CD14-positive monocyte (primary cell): ENCODE data around the gene TPM1. TPM values are rescaled to one million over a fixed set of nuclear protein-coding genes. Genes with fewer than 3 reads are reported as not detected.

Source experiments
- DNase-seq, 3 donors: peaks; one replicate each; pipeline ENCODE4 v3.0.0-alpha.2; 2011 to 2022
- H2AFZ ChIP-seq: 2 replicates; pipeline ENCODE4 v1.6.0; 2012; ENCODE audit warnings: mild to moderate bottlenecking, low read depth, low read length, inconsistent platforms; ENCODE audit not compliant: insufficient read depth, poor library complexity, severe bottlenecking
- H3K27ac ChIP-seq, 2 donors: 1 replicate in 1 of 2; 2 replicates in 1 of 2; pipeline ENCODE4 v1.5.1; 2012 to 2013; ENCODE audit warnings: low read length in 2 of 2, control low read depth in 1 of 2, inconsistent platforms in 1 of 2, low read depth in 1 of 2, mild to moderate bottlenecking in 1 of 2
- H3K27me3 ChIP-seq, 2 donors: one replicate each; pipeline versions ENCODE4 v1.6.0 to v1.6.1; 2011 to 2013; ENCODE audit warnings: low read length in 2 of 2; ENCODE audit not compliant: control insufficient read depth in 2 of 2, insufficient read depth in 2 of 2
- H3K36me3 ChIP-seq, 2 donors: replicated peaks in 1 of 2; 1 replicate in 1 of 2; 2 replicates in 1 of 2; pipeline versions ENCODE4 v1.5.1 to v1.6.1; 2012 to 2013; ENCODE audit warnings: low read length in 2 of 2, control low read depth in 1 of 2, inconsistent platforms in 1 of 2, mild to moderate bottlenecking in 1 of 2; ENCODE audit not compliant: insufficient read depth in 2 of 2, control insufficient read depth in 1 of 2
- H3K4me1 ChIP-seq, 2 donors: 1 replicate in 1 of 2; 2 replicates in 1 of 2; pipeline versions ENCODE4 v1.5.1 to v1.6.1; 2012 to 2013; ENCODE audit warnings: low read length in 2 of 2, control low read depth in 1 of 2, inconsistent platforms in 1 of 2, mild to moderate bottlenecking in 1 of 2, moderate library complexity in 1 of 2; ENCODE audit not compliant: insufficient read depth in 2 of 2, control insufficient read depth in 1 of 2
- H3K4me2 ChIP-seq: replicated peaks from 2 replicates; pipeline ENCODE3; 2012; ENCODE audit warnings: low read length, moderate library complexity, mild to moderate bottlenecking; ENCODE audit not compliant: poor library complexity, severe bottlenecking; ENCODE audit errors: extremely low read depth
- H3K4me3 ChIP-seq, 3 experiments: fragments of 200-600 bp in 1 of 3; sonication (generic) in 1 of 3; replicated peaks in 1 of 3; 1 replicate in 2 of 3; 2 replicates in 1 of 3; pipeline ENCODE4 v1.5.1; 2011 to 2013; ENCODE audit warnings: low read length in 3 of 3, mild to moderate bottlenecking in 3 of 3, control low read depth in 2 of 3, low read depth in 2 of 3, inconsistent platforms in 1 of 3, moderate library complexity in 1 of 3
- H3K79me2 ChIP-seq: 2 replicates; pipeline ENCODE4 v1.6.0; 2012; ENCODE audit warnings: mild to moderate bottlenecking, control low read depth, inconsistent platforms, low read length, moderate library complexity; ENCODE audit not compliant: insufficient read depth
- H3K9ac ChIP-seq: 2 replicates; pipeline ENCODE4 v1.6.0; 2017; ENCODE audit warnings: low read length, mild to moderate bottlenecking; ENCODE audit not compliant: insufficient read depth, poor library complexity, severe bottlenecking
- H3K9me3 ChIP-seq, 2 donors: replicated peaks in 1 of 2; 1 replicate in 1 of 2; 2 replicates in 1 of 2; pipeline versions ENCODE4 v1.5.1 to v1.6.1; 2012 to 2013; ENCODE audit warnings: low read length in 2 of 2, control low read depth in 1 of 2; ENCODE audit not compliant: control insufficient read depth in 1 of 2, insufficient read depth in 1 of 2
- H4K20me1 ChIP-seq: 2 replicates; pipeline ENCODE4 v1.6.0; 2012; ENCODE audit warnings: mild to moderate bottlenecking, low read length, control low read depth, moderate library complexity; ENCODE audit not compliant: insufficient read depth
- H3K27ac Mint-ChIP-seq, 7 donors: one replicate each; pipeline ENCODE4 v1.8.0; 2020; ENCODE audit warnings: mild to moderate bottlenecking in 7 of 7, mixed read lengths in 7 of 7, moderate library complexity in 6 of 7, inconsistent platforms in 2 of 7
- H3K27me3 Mint-ChIP-seq, 3 donors: one replicate each; pipeline ENCODE4 v1.8.0; 2021 to 2022; ENCODE audit warnings: low read depth in 3 of 3, mild to moderate bottlenecking in 3 of 3, mixed read lengths in 3 of 3, moderate library complexity in 3 of 3, inconsistent platforms in 1 of 3
- H3K36me3 Mint-ChIP-seq, 2 donors: one replicate each; pipeline ENCODE4 v1.8.0; 2020; ENCODE audit warnings: mixed read lengths in 2 of 2, inconsistent platforms in 1 of 2, mild to moderate bottlenecking in 1 of 2
- H3K4me1 Mint-ChIP-seq: one replicate; pipeline ENCODE4 v1.8.0; 2020; ENCODE audit warnings: mild to moderate bottlenecking, mixed read lengths
- H3K4me3 Mint-ChIP-seq, 2 donors: one replicate each; pipeline ENCODE4 v1.8.0; 2020; ENCODE audit warnings: mild to moderate bottlenecking in 2 of 2, mixed read lengths in 2 of 2, moderate library complexity in 1 of 2
- H3K9me3 Mint-ChIP-seq, 7 donors: one replicate each; pipeline ENCODE4 v1.8.0; 2020 to 2022; ENCODE audit warnings: mixed read lengths in 7 of 7, mild to moderate bottlenecking in 6 of 7, moderate library complexity in 6 of 7, inconsistent platforms in 2 of 7
- CTCF ChIP-seq: fragments of 200-600 bp; IDR thresholded peaks from one replicate; pipeline ENCODE4 v1.8.0; 2022; ENCODE audit warnings: antibody characterized with exemption, mild to moderate bottlenecking
- whole genome bisulfite sequencing: methylation state at CpG from one replicate; pipeline ENCODE4 v1.1.5; 2013; ENCODE audit warnings: missing lambda C conversion rate; ENCODE audit not compliant: insufficient coverage; 5-methylcytosine and 5-hydroxymethylcytosine counted together
- intact Hi-C, 2 donors: fragments of 100-400 bp; cut with micrococcal nuclease; formaldehyde crosslinking; loops; one replicate each; pipeline versions ENCODE4 v1.15.0 to v1.15.1; 2023
- polyA plus RNA-seq, 3 donors: library from polyadenylated mRNA; depleted of rRNA in 1 of 3; unstranded in 2 of 3; stranded (reverse) in 1 of 3; fragments of 300-500 nt in 2 of 3; fragments of >200 nt in 1 of 3; fragmentation: Illumina TruSeq in 2 of 3; gene quantifications; 1 replicate in 2 of 3; 2 replicates in 1 of 3; pipeline ENCODE4 v1.2.3, GENCODE V29; 2012 to 2021

TPM1 gene
- polyA plus RNA-seq, 3 donors: 11.7 to 15.9 (median 11.9) TPM

GRCh38 chr15:63084806-63085205 lies 42.3 kb downstream of the TPM1 start:
- Mint-ChIP-seq H3K36me3 (no peaks in the 10 kb centered on the region), H3K27ac (no peak overlapping the region), H3K9me3 (peaks cover 0 to 2% (median 0%) of the 10 kb centered on the region in 7 donors), H3K4me3 (no peak overlapping the region), H3K27me3 (peaks cover 2 to 4% (median 4%) of the 10 kb centered on the region in 3 donors), H3K4me1 (no peaks in the 10 kb centered on the region)
- no peak overlapping the region for H2AFZ ChIP-seq
- intact Hi-C loops: no loop called here
- H3K4me3 ChIP-seq: no peak overlapping the region
- no peaks in the 10 kb centered on the region for H4K20me1 ChIP-seq
- no peaks in the 10 kb centered on the region for H3K9me3 ChIP-seq
- no CpG with 5 or more reads among the region's 1 CpG for WGBS
- no peaks in the 10 kb centered on the region for H3K79me2 ChIP-seq
- H3K9ac ChIP-seq: no peak overlapping the region
- no peak for TF ChIP-seq CTCF
- no peak overlapping the region for H3K27ac ChIP-seq
- no peak overlapping the region for H3K4me2 ChIP-seq
- H3K27me3 ChIP-seq: no peaks in the 10 kb centered on the region
- H3K36me3 ChIP-seq: no peaks in the 10 kb centered on the region
- DNase-seq: no peak
- no peaks in the 10 kb centered on the region for H3K4me1 ChIP-seq

GRCh38 chr15:63085289-63085688 lies 42.7 kb downstream of the TPM1 start:
- H3K79me2 ChIP-seq: no peaks in the 10 kb centered on the region
- H3K4me1 Mint-ChIP-seq: no peaks in the 10 kb centered on the region
- intact Hi-C loops: no loop called here

More at GRCh38 chr15:63085289-63085688, 42.7 kb downstream of the TPM1 start:
- no peak overlapping the region for H3K4me2 ChIP-seq
- Mint-ChIP-seq H3K27me3 (peaks cover 2 to 4% (median 4%) of the 10 kb centered on the region in 3 donors), H3K9me3 (peaks cover 0 to 2% (median 0%) of the 10 kb centered on the region in 7 donors), H3K4me3 (no peak overlapping the region), H3K36me3 (no peaks in the 10 kb centered on the region), H3K27ac (no peak overlapping the region)
- H4K20me1 ChIP-seq: no peaks in the 10 kb centered on the region
- no peaks in the 10 kb centered on the region for H3K36me3 ChIP-seq
- H3K4me1 ChIP-seq: no peaks in the 10 kb centered on the region
- TF ChIP-seq CTCF: no peak
- WGBS: no CpG with 5 or more reads among the region's 4 CpGs
- no peak overlapping the region for H3K27ac ChIP-seq
- H3K27me3 ChIP-seq: no peaks in the 10 kb centered on the region
- H3K9ac ChIP-seq: no peak overlapping the region
- H3K4me3 ChIP-seq: no peak overlapping the region
- H3K9me3 ChIP-seq: no peaks in the 10 kb centered on the region
- no peak for DNase-seq
- no peak overlapping the region for H2AFZ ChIP-seq
